ENCODE data around the gene IL37.

GRCh38 chr2:112960230-112960825 lies 49.4 kb downstream of the IL37 start:
- TF ChIP-seq POLR2A (IDR thresholded peaks at IDR 0.05) = no peak
- no peak for TF ChIP-seq CTCF (IDR thresholded peaks at IDR 0.05)
